WTC11 (cell line): ENCODE results near the gene SLC13A4. TPM values are rescaled to one million over a fixed set of nuclear protein-coding genes. Genes with fewer than 3 reads are reported as not detected.

Source experiments
- ATAC-seq: fragments of 200-7000 bp; cut with Tn5 transposase; 2 replicates; pipeline ENCODE4 v1.10.0; 2021; ENCODE audit warnings: mild to moderate bottlenecking, moderate library complexity
- CTCF ChIA-PET: fragments of 300-600 bp; sonication (Branson Sonifier 250); formaldehyde crosslinking; loops from one replicate; lab custom pipeline; 2021; ENCODE audit warnings: antibody characterized with exemption; lab: Charles Lee
- POLR2A ChIA-PET: fragments of 350-600 bp; sonication (Branson Sonifier 250); formaldehyde crosslinking; loops from one replicate; lab custom pipeline; 2021; ENCODE audit warnings: antibody characterized with exemption; lab: Charles Lee
- DNase-seq: peaks from one replicate; pipeline ENCODE4 v3.0.0; 2021; ENCODE audit warnings: low spot score
- H3K27ac Mint-ChIP-seq: 2 replicates; pipeline ENCODE4 v1.8.0; 2021; ENCODE audit warnings: mixed read lengths
- H3K27me3 Mint-ChIP-seq: 2 replicates; pipeline ENCODE4 v1.8.0; 2021; ENCODE audit warnings: low read depth, mild to moderate bottlenecking, moderate library complexity, mixed read lengths
- H3K36me3 Mint-ChIP-seq: 2 replicates; pipeline ENCODE4 v1.8.0; 2021; ENCODE audit warnings: mixed read lengths
- H3K4me1 Mint-ChIP-seq: 2 replicates; pipeline ENCODE4 v1.8.0; 2022; ENCODE audit warnings: mixed read lengths
- H3K4me3 Mint-ChIP-seq: 2 replicates; pipeline ENCODE4 v1.8.0; 2021; ENCODE audit warnings: mild to moderate bottlenecking, moderate library complexity, mixed read lengths
- H3K9me3 Mint-ChIP-seq: 2 replicates; pipeline ENCODE4 v1.8.0; 2021; ENCODE audit warnings: mixed read lengths
- EMX1 ChIP-seq: fragments of 250-450 bp; sonication (Bioruptor Pico); IDR thresholded peaks from 2 replicates; pipeline ENCODE4 v1.8.0; 2021; ENCODE audit warnings: mild to moderate bottlenecking
- GTF2I ChIP-seq: fragments of 250-450 bp; sonication (Bioruptor Pico); conservative IDR thresholded peaks from 2 replicates; pipeline ENCODE4 v1.4.0; 2021; ENCODE audit warnings: mild to moderate bottlenecking
- JAZF1 ChIP-seq: fragments of 250-450 bp; sonication (Bioruptor Pico); IDR thresholded peaks from 2 replicates; pipeline ENCODE4 v1.9.0; 2021; ENCODE audit warnings: moderate library complexity, mild to moderate bottlenecking, inconsistent platforms
- KAT7 ChIP-seq: sonication (generic); formaldehyde crosslinking; IDR thresholded peaks from 2 replicates; pipeline ENCODE4 v1.8.1; 2023; ENCODE audit warnings: missing genetic modification reagents, mild to moderate bottlenecking, borderline replicate concordance
- OVOL2 ChIP-seq: fragments of 250-450 bp; sonication (Bioruptor Pico); IDR thresholded peaks from 2 replicates; pipeline ENCODE4 v1.9.0; 2021; ENCODE audit warnings: mild to moderate bottlenecking, borderline replicate concordance
- SMAD3 ChIP-seq: sonication (generic); formaldehyde crosslinking; IDR thresholded peaks from 2 replicates; pipeline ENCODE4 v1.8.0; 2022; ENCODE audit warnings: missing genetic modification reagents, mild to moderate bottlenecking, borderline replicate concordance
- TEAD1 ChIP-seq: sonication (generic); formaldehyde crosslinking; IDR thresholded peaks from 2 replicates; pipeline ENCODE4 v1.8.0; 2022; ENCODE audit warnings: mild to moderate bottlenecking, missing genetic modification reagents
- ZNF219 ChIP-seq: sonication (generic); formaldehyde crosslinking; IDR thresholded peaks from 2 replicates; pipeline ENCODE4 v1.8.0; 2023; ENCODE audit warnings: missing genetic modification reagents, mild to moderate bottlenecking, borderline replicate concordance
- total RNA-seq: library from RNA; stranded (reverse); gene quantifications from 3 replicates; pipeline ENCODE4 v1.2.3, GENCODE V29; 2021
- TF ChIP-seq, protein P1 (sequence below): sonication (generic); formaldehyde crosslinking; IDR thresholded peaks from 2 replicates; pipeline ENCODE4 v1.8.1; 2022; ENCODE audit warnings: mild to moderate bottlenecking, missing genetic modification reagents, moderate library complexity, borderline replicate concordance
- TF ChIP-seq, protein P2 (sequence below): fragments of 200-600 bp; IDR thresholded peaks from 2 replicates; pipeline ENCODE4 v1.8.0; 2022; ENCODE audit warnings: antibody characterized with exemption
- TF ChIP-seq, protein P3 (sequence below): sonication (generic); formaldehyde crosslinking; IDR thresholded peaks from 2 replicates; pipeline ENCODE4 v1.8.1; 2023; ENCODE audit warnings: mild to moderate bottlenecking, moderate library complexity, missing genetic modification reagents

SLC13A4 gene
- total RNA-seq, 1 experiment from 2014 or later: 1.6 TPM

DNA sequence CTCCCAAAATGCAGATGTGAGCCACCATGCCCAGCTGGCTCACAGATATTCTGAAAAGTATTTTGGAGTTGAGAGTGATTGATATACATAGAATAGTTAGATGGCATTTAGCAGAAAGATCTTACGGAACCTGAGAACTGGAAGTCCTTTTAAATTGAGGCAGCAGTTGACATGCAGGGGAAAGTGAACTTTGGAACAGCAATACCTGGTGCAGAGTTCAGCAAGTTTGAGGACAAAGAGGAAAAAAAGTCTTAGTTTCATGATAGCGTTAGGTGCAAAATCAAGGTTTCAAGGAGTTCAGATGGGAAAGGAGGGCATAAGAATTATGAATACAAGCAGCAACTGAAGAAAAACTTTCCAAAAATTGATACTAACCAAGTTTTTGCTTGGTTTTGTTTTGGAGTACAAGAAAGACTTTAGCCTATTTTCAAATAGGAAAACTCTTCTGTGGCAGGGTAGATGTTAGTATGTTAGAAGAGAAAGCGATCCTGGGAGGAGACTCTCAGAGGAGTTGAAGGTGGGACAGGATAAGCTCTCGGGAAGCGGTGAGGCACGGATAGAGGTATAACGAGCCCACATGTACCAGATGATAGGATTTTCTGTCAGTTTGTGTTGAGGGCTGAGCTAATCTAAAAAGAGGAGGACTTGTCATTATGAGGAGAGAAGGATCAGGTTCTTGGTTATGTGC lies 93.7 kb downstream of the SLC13A4 start:
- CTCF ChIA-PET: interaction anchor here (1.5 kb wide), 1 partner anchor 16 kb away, joined by 3 read pairs; no protein-coding TSS in a partner anchor
- Mint-ChIP-seq H3K4me1 (no peaks in the 10 kb centered on the region), H3K4me3 (no peak overlapping the region), H3K9me3 (no peaks in the 10 kb centered on the region), H3K36me3 (peaks cover 78% of the 10 kb centered on the region), H3K27me3 (no peaks in the 10 kb centered on the region), H3K27ac (no peak overlapping the region)
- POLR2A ChIA-PET: no interaction called here
- ATAC-seq (no peak), DNase-seq (no peak)
- TF ChIP-seq ZNF219: no peak
- TF ChIP-seq EMX1 (CRISPR knock-in tag): no peak
- TF ChIP-seq SMAD3 (CRISPR knock-in tag): no peak
- TF ChIP-seq OVOL2 (CRISPR knock-in tag): no peak
- TF ChIP-seq, protein P1, sequence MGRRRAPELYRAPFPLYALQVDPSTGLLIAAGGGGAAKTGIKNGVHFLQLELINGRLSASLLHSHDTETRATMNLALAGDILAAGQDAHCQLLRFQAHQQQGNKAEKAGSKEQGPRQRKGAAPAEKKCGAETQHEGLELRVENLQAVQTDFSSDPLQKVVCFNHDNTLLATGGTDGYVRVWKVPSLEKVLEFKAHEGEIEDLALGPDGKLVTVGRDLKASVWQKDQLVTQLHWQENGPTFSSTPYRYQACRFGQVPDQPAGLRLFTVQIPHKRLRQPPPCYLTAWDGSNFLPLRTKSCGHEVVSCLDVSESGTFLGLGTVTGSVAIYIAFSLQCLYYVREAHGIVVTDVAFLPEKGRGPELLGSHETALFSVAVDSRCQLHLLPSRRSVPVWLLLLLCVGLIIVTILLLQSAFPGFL (CRISPR knock-in tag): no peak
- TF ChIP-seq GTF2I (CRISPR knock-in tag): no peak
- no peak for TF ChIP-seq JAZF1
- TF ChIP-seq, protein P2, sequence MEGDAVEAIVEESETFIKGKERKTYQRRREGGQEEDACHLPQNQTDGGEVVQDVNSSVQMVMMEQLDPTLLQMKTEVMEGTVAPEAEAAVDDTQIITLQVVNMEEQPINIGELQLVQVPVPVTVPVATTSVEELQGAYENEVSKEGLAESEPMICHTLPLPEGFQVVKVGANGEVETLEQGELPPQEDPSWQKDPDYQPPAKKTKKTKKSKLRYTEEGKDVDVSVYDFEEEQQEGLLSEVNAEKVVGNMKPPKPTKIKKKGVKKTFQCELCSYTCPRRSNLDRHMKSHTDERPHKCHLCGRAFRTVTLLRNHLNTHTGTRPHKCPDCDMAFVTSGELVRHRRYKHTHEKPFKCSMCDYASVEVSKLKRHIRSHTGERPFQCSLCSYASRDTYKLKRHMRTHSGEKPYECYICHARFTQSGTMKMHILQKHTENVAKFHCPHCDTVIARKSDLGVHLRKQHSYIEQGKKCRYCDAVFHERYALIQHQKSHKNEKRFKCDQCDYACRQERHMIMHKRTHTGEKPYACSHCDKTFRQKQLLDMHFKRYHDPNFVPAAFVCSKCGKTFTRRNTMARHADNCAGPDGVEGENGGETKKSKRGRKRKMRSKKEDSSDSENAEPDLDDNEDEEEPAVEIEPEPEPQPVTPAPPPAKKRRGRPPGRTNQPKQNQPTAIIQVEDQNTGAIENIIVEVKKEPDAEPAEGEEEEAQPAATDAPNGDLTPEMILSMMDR: no peak
- no peak for TF ChIP-seq KAT7
- TF ChIP-seq, protein P3, sequence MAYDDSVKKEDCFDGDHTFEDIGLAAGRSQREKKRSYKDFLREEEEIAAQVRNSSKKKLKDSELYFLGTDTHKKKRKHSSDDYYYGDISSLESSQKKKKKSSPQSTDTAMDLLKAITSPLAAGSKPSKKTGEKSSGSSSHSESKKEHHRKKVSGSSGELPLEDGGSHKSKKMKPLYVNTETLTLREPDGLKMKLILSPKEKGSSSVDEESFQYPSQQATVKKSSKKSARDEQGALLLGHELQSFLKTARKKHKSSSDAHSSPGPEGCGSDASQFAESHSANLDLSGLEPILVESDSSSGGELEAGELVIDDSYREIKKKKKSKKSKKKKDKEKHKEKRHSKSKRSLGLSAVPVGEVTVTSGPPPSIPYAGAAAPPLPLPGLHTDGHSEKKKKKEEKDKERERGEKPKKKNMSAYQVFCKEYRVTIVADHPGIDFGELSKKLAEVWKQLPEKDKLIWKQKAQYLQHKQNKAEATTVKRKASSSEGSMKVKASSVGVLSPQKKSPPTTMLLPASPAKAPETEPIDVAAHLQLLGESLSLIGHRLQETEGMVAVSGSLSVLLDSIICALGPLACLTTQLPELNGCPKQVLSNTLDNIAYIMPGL (CRISPR knock-in tag): no peak
- no peak for TF ChIP-seq TEAD1 (CRISPR knock-in tag)

Other genes with a start within 250 kb of the SLC13A4 start
- 14.6 to 19.7 TPM (median 19.2 TPM) in 3 replicates for gene CNOT4, start 218.1 kb downstream of the SLC13A4 start, total RNA-seq
- gene NUP205, start 170.3 kb downstream of the SLC13A4 start, total RNA-seq: 138 to 171 TPM (median 149 TPM) in 3 replicates
- 26.1 to 31.6 TPM (median 30.4 TPM) in 3 replicates for gene STMP1, start 65.7 kb downstream of the SLC13A4 start, total RNA-seq
- gene FAM180A, start 20.6 kb upstream of the SLC13A4 start, total RNA-seq: not detected in 3 replicates
- gene MTPN, start 249.2 kb upstream of the SLC13A4 start, total RNA-seq: 91.1 to 92.8 TPM (median 92.5 TPM) in 3 replicates